CD4-positive, CD25-positive, alpha-beta regulatory T cell (primary cell): Measurements from ENCODE around the gene SLC45A1. TPM values are rescaled to one million over a fixed set of nuclear protein-coding genes. Genes with fewer than 3 reads are reported as not detected.

ENCODE experiments used
- ATAC-seq, 2 donors: fragments of 150-1000 bp; cut with Tn5 transposase; one replicate each; pipeline ENCODE4 v1.10.0; 2021; ENCODE audit warnings: low read depth in 2 of 2, moderate number of reproducible peaks in 2 of 2, moderate library complexity in 1 of 2
- DNase-seq, 3 donors: peaks; one replicate each; pipeline versions ENCODE4 v3.0.0 to v3.0.0-alpha.2; 2012 to 2022; ENCODE audit warnings: mixed read lengths in 1 of 3
- H3K27ac ChIP-seq: one replicate; pipeline ENCODE4 v1.7.0; 2013; ENCODE audit warnings: mild to moderate bottlenecking, low read length; ENCODE audit not compliant: insufficient read depth, poor library complexity, severe bottlenecking
- H3K27me3 ChIP-seq: one replicate; pipeline ENCODE4 v1.7.0; 2013; ENCODE audit warnings: low read length; ENCODE audit not compliant: control insufficient read depth, insufficient read depth
- H3K36me3 ChIP-seq: one replicate; pipeline ENCODE4 v1.7.0; 2013; ENCODE audit warnings: mild to moderate bottlenecking, low read length, moderate library complexity; ENCODE audit not compliant: control insufficient read depth, insufficient read depth
- H3K4me1 ChIP-seq: 2 replicates; pipeline ENCODE4 v1.7.0; 2013; ENCODE audit warnings: mild to moderate bottlenecking, low read length; ENCODE audit not compliant: insufficient read depth, control insufficient read depth, poor library complexity, severe bottlenecking
- H3K4me3 ChIP-seq: one replicate; pipeline ENCODE4 v1.7.0; 2013; ENCODE audit warnings: low read depth, mild to moderate bottlenecking, low read length, moderate library complexity
- H3K9me3 ChIP-seq, 2 experiments: 1 replicate in 1 of 2; 2 replicates in 1 of 2; pipeline ENCODE4 v1.7.0; 2013; ENCODE audit warnings: low read length in 2 of 2, mild to moderate bottlenecking in 1 of 2, moderate library complexity in 1 of 2; ENCODE audit not compliant: control insufficient read depth in 2 of 2
- H3K27ac Mint-ChIP-seq, 3 donors: one replicate each; pipeline ENCODE4 v1.8.0; 2020 to 2022; ENCODE audit warnings: mild to moderate bottlenecking in 3 of 3, mixed read lengths in 3 of 3, moderate library complexity in 2 of 3
- H3K27me3 Mint-ChIP-seq: one replicate; pipeline ENCODE4 v1.8.0; 2022; ENCODE audit warnings: mild to moderate bottlenecking, mixed read lengths
- H3K36me3 Mint-ChIP-seq: one replicate; pipeline ENCODE4 v1.8.0; 2020; ENCODE audit warnings: mixed read lengths
- H3K4me1 Mint-ChIP-seq, 4 donors: one replicate each; pipeline ENCODE4 v1.8.0; 2020 to 2022; ENCODE audit warnings: mixed read lengths in 4 of 4, mild to moderate bottlenecking in 1 of 4
- H3K4me3 Mint-ChIP-seq, 4 donors: one replicate each; pipeline ENCODE4 v1.8.0; 2020 to 2022; ENCODE audit warnings: mild to moderate bottlenecking in 4 of 4, mixed read lengths in 4 of 4, moderate library complexity in 3 of 4
- H3K9me3 Mint-ChIP-seq, 7 donors: one replicate each; pipeline ENCODE4 v1.8.0; 2020 to 2022; ENCODE audit warnings: mixed read lengths in 7 of 7, mild to moderate bottlenecking in 3 of 7, moderate library complexity in 2 of 7
- polyA plus RNA-seq, 4 donors: library from polyadenylated mRNA; unstranded; fragments of 300-500 nt; fragmentation: Illumina TruSeq; gene quantifications; one replicate each; pipeline ENCODE4 v1.2.3, GENCODE V29; 2021
- total RNA-seq: library from RNA; stranded (reverse); gene quantifications from one replicate; pipeline ENCODE4 v1.2.3, GENCODE V29; 2022

SLC45A1 gene
- total and polyA plus RNA-seq, 5 donors from 2014 or later: 0.47 to 1.4 (median 0.68) TPM

DNA sequence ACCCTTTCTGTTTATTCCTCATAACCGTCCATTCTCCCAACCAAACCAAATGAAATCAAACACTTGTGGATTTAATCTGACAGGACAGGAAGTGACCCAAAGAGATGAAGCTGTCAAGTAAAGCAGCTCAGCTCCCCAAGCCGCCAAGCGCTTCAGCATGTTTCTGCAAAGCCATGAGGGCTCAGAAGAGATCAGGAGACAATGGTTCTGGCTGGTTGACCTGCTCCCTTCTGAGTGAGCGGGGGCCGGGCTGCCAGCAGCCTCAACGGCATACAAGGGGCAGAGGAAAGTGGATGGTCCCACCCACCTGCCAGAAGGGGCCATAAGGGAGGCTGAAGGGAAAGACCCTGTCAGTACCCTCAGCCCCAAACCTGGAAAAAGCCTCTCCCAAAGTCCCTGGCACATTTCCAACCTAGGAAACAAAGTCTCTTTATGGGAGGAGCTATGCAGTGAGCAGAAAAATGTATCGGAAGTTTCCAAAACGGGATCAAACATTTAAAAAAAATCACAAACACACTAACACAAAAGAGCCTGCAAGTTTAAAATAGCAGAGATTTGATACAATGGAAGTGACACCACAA is 45.4 kb downstream of the SLC45A1 start:
- Histone ChIP-seq H3K4me1 (peaks cover 4% of the 10 kb centered on the region), H3K27me3 (no peaks in the 10 kb centered on the region), H3K27ac (no peak overlapping the region), H3K9me3 (no peaks in the 10 kb centered on the region), H3K4me3 (no peak overlapping the region), H3K36me3 (peaks cover 75% of the 10 kb centered on the region)
- H3K4me3 Mint-ChIP-seq: no peak overlapping the region
- H3K9me3 Mint-ChIP-seq: peaks cover 0 to 3% (median 0%) of the 10 kb centered on the region in 7 donors
- H3K27ac Mint-ChIP-seq: peak overlapping the region in 2 of 3 donors; percentile 31 to 52
- DNase-seq: no peak
- H3K36me3 Mint-ChIP-seq: peaks cover 21% of the 10 kb centered on the region
- H3K27me3 Mint-ChIP-seq: no peaks in the 10 kb centered on the region
- H3K4me1 Mint-ChIP-seq: peaks cover 0 to 19% (median 13%) of the 10 kb centered on the region in 4 donors
- ATAC-seq: no peak

DNA sequence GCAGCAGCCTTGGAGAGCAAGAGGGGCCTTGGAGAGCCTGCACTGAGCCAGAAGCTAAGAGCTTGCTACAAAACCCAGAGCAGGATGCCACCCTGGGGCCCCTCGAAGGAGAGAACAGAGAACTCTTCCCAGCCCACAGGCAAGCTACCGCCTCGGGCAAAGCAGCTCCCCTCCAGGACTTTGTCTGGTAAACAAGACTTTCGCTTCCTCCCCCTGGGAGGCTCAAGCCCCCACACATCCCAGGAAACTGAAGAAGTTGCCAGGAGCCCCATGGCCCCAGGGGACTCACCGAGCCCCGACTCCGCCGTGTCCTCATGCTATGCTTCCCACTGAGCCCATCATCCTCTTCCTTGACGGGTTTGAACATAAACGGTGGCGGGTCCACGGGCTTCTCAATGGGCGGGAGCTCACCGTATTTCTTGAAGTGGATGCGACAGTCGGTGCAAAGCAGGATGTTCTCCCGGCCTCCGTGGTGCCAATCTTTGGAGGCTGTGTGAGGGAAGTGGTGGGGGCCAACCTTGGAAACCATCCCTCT is 45.9 kb downstream of the SLC45A1 start:
- Mint-ChIP-seq H3K9me3 (peaks cover 0 to 3% (median 0%) of the 10 kb centered on the region in 7 donors), H3K27ac (peak overlapping the region in 1 of 3 donors; percentile 52), H3K4me3 (no peak overlapping the region), H3K27me3 (no peaks in the 10 kb centered on the region), H3K36me3 (peaks cover 21% of the 10 kb centered on the region), H3K4me1 (peaks cover 0 to 22% (median 14%) of the 10 kb centered on the region in 4 donors)
- Histone ChIP-seq H3K9me3 (no peaks in the 10 kb centered on the region), H3K27ac (peak overlapping the region; percentile 47), H3K36me3 (peaks cover 71% of the 10 kb centered on the region), H3K27me3 (no peaks in the 10 kb centered on the region), H3K4me3 (no peak overlapping the region), H3K4me1 (peaks cover 4% of the 10 kb centered on the region)
- ATAC-seq: no peak
- DNase-seq: no peak

DNA sequence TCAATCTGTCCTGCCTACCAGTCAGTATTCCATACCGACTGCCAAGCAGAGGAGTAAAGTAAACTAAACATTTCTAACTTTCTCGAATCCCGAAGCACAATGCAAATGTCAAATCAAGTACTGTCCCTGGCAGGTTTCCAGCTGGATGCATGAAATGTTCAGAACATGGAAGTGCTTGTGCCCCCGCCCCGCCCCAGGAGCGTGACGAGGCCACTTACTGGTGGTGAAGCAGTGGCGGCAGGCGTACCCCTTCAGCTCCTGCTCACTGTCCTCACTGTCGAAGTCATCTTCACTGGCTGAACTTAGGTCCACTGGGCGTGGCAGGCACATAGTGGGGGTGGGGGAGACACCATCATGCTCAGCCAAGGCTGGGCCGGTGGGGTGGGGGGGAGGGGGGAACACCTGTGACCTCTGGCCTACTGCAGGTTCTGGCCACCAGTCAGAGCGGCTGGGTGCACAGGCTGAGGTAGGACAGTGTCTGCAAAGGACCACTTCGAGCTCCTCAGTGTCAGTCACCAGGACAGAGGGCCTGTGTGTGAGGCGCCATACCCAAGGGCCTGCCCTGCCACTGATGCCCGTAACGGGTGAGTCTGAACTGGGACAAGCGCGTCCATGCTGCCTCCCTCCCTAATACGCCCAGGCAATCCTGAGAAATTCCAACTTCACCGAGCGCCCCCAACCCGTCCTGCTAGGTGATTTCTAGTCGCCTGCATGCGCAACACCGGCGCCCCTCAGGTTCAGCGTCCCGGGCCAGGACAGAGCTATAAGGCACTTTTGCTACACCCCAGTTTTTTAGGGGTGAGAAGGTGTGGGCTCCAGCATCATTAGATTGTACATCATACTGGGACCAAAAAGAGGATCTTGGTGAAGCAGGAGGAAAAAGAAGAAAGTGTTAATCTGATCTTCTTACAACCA is 46.9 kb downstream of the SLC45A1 start:
- DNase-seq: no peak
- Mint-ChIP-seq H3K27ac (no peak overlapping the region), H3K9me3 (peaks cover 0 to 2% (median 0%) of the 10 kb centered on the region in 7 donors), H3K27me3 (no peaks in the 10 kb centered on the region), H3K4me3 (no peak overlapping the region), H3K4me1 (peaks cover 0 to 26% (median 18%) of the 10 kb centered on the region in 4 donors), H3K36me3 (peaks cover 21% of the 10 kb centered on the region)
- Histone ChIP-seq H3K36me3 (peaks cover 65% of the 10 kb centered on the region), H3K4me3 (no peak overlapping the region), H3K9me3 (no peaks in the 10 kb centered on the region), H3K27me3 (no peaks in the 10 kb centered on the region), H3K27ac (peak overlapping the region; percentile 47), H3K4me1 (peaks cover 4% of the 10 kb centered on the region)
- ATAC-seq: no peak

DNA sequence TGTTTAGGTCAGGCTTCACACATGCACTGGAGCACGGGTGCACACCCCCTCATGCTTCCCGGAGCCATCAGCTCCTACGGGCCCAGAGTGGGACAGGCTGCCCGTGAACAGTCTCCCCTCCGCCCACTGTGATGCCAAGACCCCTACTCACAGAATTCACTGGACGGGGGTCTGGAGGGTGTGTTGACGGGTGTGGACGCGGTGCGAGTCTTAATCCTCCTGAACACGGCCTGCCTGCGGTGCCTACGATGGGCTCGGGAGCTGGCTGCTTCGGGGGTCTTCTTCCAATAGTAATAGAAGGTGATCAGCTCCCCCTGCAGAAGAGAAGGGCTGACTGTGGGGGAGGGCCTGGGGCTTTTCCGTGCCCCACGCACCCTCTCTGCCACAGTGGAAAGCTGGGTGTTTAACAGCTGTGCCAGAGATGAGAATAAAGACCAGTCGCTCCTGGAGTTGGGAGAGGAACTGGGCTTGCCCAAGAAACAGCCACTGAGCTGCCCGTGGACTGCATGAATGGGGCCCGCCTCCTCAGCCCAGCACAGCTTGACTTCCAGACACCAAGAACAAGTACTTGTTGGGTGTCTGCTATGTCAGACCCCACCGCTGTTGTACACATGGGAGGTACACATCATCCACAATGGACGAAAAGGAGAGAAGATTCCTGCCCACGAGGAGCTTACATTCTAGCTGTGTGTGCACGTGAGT is 47.9 kb downstream of the SLC45A1 start:
- Mint-ChIP-seq H3K4me1 (peaks cover under 1 to 34% (median 26%) of the 10 kb centered on the region in 4 donors), H3K4me3 (peak overlapping the region in 1 of 4 donors; percentile 43), H3K27ac (peak overlapping the region in 2 of 3 donors; percentile 51 to 52), H3K9me3 (peaks cover 0 to 2% (median 0%) of the 10 kb centered on the region in 7 donors), H3K36me3 (peaks cover 29% of the 10 kb centered on the region), H3K27me3 (no peaks in the 10 kb centered on the region)
- H3K27ac ChIP-seq: no peak overlapping the region
- no peaks in the 10 kb centered on the region for H3K27me3 ChIP-seq
- H3K4me1 ChIP-seq: peaks cover 4% of the 10 kb centered on the region
- ATAC-seq (no peak), DNase-seq (no peak)
- no peaks in the 10 kb centered on the region for H3K9me3 ChIP-seq
- H3K36me3 ChIP-seq: peaks cover 69% of the 10 kb centered on the region
- no peak overlapping the region for H3K4me3 ChIP-seq

DNA sequence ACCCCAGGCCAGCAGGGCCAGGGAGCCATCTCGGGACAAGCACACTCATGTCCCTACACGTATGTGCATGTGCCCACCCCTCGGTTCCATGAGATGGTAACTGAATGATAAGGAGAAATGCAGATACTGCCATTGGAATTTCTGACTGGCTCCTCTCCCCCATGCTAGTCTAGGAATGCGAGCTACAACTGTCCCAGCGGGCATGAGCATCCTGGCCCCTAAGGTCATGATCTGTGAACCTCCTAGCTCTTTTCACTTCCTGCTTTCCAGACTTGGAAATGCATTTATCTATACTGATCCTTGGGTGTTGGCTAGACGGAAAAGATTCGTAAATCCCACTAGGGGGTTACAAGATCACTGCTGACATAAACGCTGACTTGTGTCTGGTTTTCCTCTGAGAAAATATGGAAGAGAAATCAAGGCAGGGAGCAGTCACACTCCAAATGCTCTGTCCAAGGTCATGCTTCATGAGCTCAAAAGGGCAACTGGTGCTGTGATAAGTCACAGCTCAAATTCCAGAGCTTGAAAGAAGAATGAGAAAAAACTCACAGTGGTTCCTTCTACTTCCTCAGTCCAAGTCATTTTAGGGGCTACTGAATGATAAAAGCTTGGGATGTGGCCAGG is 49.8 kb downstream of the SLC45A1 start:
- H3K27ac ChIP-seq: no peak overlapping the region
- H3K36me3 ChIP-seq: peaks cover 68% of the 10 kb centered on the region

DNA sequence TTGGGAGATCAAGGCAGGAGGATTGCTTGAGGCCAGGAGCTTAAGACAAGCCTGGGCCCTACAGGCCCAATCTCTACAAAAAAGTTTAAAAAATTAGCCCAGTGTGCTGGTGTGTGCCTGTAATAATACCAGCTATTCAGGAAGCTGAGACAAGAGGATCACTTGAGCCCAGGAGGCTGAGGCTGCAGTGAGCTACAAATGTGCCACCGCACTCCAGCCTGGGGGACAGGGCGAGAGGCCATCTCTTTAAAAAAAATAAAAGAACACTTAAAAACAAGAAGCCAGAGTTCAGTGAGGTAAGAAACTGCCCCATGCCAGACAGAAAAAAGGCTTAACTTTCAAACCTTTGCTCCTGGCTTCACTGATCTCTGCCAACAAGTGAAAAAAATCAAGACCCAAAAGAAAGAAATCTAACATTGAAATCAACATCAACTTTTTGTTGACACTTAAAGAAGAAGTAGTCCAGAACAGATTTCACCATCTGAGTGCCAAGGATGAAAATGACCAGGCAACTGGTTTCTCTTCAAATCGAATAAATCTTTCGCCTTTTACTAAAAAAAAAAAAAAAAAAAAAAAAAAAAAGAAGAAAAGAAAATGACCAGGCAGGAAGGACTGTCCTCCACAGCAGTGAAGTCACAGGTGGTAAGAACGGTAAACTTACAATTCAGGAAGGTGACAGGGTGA is 51.2 kb downstream of the SLC45A1 start:
- Histone ChIP-seq H3K4me3 (no peak overlapping the region), H3K36me3 (peaks cover 61% of the 10 kb centered on the region), H3K27me3 (no peaks in the 10 kb centered on the region), H3K27ac (no peak overlapping the region), H3K9me3 (no peaks in the 10 kb centered on the region), H3K4me1 (peaks cover 6% of the 10 kb centered on the region)
- DNase-seq (no peak), ATAC-seq (no peak)
- Mint-ChIP-seq H3K27me3 (no peaks in the 10 kb centered on the region), H3K4me1 (peaks cover 9 to 65% (median 40%) of the 10 kb centered on the region in 4 donors), H3K4me3 (no peak overlapping the region), H3K36me3 (peaks cover 23% of the 10 kb centered on the region), H3K9me3 (no peaks in the 10 kb centered on the region), H3K27ac (peak overlapping the region in 2 of 3 donors; percentile 23 to 84)

More for the DNA sequence above, 49.8 kb downstream of the SLC45A1 start:
- Mint-ChIP-seq H3K36me3 (peaks cover 23% of the 10 kb centered on the region), H3K4me1 (peaks cover 5 to 51% (median 38%) of the 10 kb centered on the region in 4 donors), H3K27me3 (no peaks in the 10 kb centered on the region), H3K9me3 (peaks cover 0 to 2% (median 0%) of the 10 kb centered on the region in 7 donors), H3K4me3 (no peak overlapping the region), H3K27ac (peak overlapping the region; percentile 32 to 81 (median 76))
- ATAC-seq (no peak), DNase-seq (no peak)
- Histone ChIP-seq H3K27me3 (no peaks in the 10 kb centered on the region), H3K4me1 (peaks cover 4% of the 10 kb centered on the region), H3K4me3 (no peak overlapping the region), H3K9me3 (no peaks in the 10 kb centered on the region)
